ENCODE results near the gene TCF7L1.

The TCF7L1 gene

DNA sequence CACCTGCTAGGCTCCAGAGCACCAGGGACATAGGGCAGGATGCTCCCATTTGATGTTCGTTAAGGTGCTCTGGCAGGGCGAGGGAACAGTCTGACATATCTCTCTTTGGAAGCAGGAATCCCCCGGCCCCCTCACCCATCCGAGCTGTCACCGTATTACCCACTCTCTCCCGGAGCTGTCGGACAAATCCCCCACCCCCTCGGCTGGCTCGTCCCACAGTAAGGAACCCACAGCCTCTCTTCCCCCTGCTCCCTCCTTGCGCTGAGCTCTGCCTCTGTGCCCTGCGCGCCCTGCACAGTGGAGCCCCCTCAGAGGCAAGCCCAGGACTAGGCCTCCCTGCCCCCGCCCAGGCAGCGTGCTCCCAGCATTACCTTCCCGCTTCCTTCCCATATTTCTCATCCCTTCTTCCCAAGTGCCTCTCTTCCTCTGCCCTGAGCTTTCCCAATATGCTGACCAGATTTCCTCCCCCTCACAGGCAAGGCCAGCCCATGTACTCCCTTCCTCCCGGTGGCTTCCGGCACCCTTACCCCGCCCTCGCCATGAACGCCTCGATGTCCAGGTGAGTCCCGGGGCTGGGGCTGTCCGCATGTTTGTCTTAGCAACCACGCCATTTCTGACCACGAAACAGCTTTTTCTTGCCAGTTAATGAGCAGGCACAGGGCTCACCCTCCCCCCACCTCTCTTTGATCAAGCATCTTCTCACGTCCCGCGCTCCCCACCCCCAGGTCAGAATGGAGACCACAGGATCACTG is 170.8 kb downstream of the TCF7L1 start:
- TF ChIP-seq, protein P1, sequence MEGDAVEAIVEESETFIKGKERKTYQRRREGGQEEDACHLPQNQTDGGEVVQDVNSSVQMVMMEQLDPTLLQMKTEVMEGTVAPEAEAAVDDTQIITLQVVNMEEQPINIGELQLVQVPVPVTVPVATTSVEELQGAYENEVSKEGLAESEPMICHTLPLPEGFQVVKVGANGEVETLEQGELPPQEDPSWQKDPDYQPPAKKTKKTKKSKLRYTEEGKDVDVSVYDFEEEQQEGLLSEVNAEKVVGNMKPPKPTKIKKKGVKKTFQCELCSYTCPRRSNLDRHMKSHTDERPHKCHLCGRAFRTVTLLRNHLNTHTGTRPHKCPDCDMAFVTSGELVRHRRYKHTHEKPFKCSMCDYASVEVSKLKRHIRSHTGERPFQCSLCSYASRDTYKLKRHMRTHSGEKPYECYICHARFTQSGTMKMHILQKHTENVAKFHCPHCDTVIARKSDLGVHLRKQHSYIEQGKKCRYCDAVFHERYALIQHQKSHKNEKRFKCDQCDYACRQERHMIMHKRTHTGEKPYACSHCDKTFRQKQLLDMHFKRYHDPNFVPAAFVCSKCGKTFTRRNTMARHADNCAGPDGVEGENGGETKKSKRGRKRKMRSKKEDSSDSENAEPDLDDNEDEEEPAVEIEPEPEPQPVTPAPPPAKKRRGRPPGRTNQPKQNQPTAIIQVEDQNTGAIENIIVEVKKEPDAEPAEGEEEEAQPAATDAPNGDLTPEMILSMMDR (IDR thresholded peaks at IDR 0.05; ENCODE audit: borderline replicate concordance, insufficient read depth, low read depth, low read length) = no peak
- H3K4me3 ChIP-seq (ENCODE audit: low read depth, low read length) = no peak overlapping the region

- H3K4me3 ChIP-seq (ENCODE audit: low read depth, low read length) = no peak overlapping the region
- TF ChIP-seq, protein P1 (IDR thresholded peaks at IDR 0.05; ENCODE audit: borderline replicate concordance, insufficient read depth, low read depth, low read length) = no peak
Observed at GRCh38 chr2:85307527-85307897, 174.3 kb downstream of the TCF7L1 start.

DNA sequence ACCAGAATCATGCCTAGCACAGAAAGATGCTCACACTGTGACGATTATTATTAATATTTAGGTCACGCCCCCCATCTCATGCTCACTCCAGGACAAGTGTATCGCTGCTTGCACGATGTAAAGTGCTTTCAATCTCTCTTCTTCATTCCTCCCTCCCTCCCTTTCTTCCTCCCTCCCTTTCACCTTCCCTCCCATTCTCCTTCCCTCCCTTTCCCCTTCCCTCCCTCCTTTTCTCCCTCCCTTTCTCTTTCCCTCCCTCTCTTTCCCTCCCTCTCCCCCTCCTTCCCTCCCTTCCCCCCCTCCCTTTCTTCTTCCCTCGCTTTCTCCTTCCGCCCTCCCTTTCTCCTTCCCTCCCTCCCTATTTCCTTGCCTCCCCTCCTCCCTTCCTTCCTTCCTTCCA is 175.0 kb downstream of the TCF7L1 start:
- TF ChIP-seq, protein P1 (IDR thresholded peaks at IDR 0.05; ENCODE audit: borderline replicate concordance, insufficient read depth, low read depth, low read length) = no peak
- H3K4me3 ChIP-seq (ENCODE audit: low read depth, low read length) = no peak overlapping the region

DNA sequence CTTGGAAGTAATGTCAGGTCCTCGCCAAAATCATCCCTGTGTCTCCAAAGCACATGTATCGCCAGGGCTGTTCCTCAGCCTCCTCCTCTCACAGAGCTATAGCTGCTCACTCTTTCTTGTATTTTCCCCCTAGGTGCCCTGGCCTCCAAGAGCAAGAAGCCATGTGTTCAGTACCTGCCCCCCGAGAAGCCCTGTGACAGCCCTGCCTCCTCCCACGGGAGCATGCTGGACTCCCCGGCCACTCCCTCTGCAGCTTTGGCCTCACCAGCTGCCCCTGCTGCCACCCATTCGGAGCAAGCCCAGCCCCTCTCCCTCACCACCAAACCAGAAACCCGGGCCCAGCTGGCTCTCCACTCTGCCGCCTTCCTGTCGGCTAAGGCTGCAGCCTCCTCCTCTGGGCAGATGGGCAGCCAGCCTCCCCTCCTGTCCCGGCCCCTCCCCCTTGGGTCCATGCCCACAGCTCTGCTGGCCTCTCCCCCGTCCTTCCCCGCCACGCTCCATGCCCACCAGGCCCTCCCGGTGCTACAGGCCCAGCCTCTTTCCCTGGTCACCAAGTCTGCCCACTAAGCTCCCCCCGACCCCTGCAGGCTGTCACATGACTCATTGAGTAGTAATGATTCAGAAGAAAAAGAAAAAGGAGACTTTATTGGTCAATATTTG is 175.8 kb downstream of the TCF7L1 start:
- no peak overlapping the region for H3K4me3 ChIP-seq (ENCODE audit: low read depth, low read length)
- TF ChIP-seq, protein P1 (IDR thresholded peaks at IDR 0.05; ENCODE audit: borderline replicate concordance, insufficient read depth, low read depth, low read length) = no peak

- H3K4me3 ChIP-seq (ENCODE audit: low read depth, low read length) = no peak overlapping the region
- TF ChIP-seq, protein P1 (IDR thresholded peaks at IDR 0.05; ENCODE audit: borderline replicate concordance, insufficient read depth, low read depth, low read length) = no peak
Observed at GRCh38 chr2:85309699-85310321, 176.6 kb downstream of the TCF7L1 start.

DNA sequence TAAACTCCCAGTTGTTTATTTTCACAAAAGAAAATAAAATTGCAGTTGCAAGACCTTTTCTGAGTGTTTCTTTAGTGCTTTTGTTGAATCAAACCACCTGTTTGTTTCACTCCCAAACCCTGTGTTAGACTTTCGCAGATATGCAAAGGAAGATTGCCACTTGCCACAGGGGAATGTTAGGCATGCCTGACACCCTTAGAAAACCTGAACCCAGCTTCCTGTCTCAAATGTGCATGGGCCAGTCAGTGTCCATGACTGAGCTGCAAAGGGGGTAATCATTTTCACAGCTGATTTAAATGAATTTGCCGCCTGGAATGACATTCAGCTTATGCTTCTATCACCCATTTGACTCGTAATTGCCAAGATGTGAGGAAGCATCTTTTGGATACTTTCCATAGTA is 177.1 kb downstream of the TCF7L1 start:
- TF ChIP-seq, protein P1 (IDR thresholded peaks at IDR 0.05; ENCODE audit: borderline replicate concordance, insufficient read depth, low read depth, low read length) = no peak
- no peak overlapping the region for H3K4me3 ChIP-seq (ENCODE audit: low read depth, low read length)
